Large intestine (tissue), 3 donors: ENCODE data around the gene MOCS1. TPM values are rescaled to one million over a fixed set of nuclear protein-coding genes. Genes with fewer than 3 reads are reported as not detected.

Experiments
- DNase-seq, 2 donors: peaks; one replicate each; pipeline versions ENCODE4 v3.0.0 to v3.0.0-alpha.2; 2013
- H3K27ac ChIP-seq: one replicate; pipeline ENCODE4 v1.5.1; 2013; ENCODE audit warnings: low read length
- H3K27me3 ChIP-seq: 2 replicates; pipeline ENCODE4 v1.6.1; 2013; ENCODE audit warnings: low read length; ENCODE audit not compliant: control insufficient read depth, insufficient read depth
- H3K36me3 ChIP-seq: 2 replicates; pipeline ENCODE4 v1.6.1; 2013; ENCODE audit warnings: low read length; ENCODE audit not compliant: control insufficient read depth, insufficient read depth
- H3K4me1 ChIP-seq: one replicate; pipeline ENCODE4 v1.6.1; 2013; ENCODE audit warnings: low read length; ENCODE audit not compliant: control insufficient read depth, insufficient read depth
- H3K4me3 ChIP-seq: one replicate; pipeline ENCODE4 v1.5.1; 2013; ENCODE audit warnings: low read length
- H3K9me3 ChIP-seq: one replicate; pipeline ENCODE4 v1.6.1; 2013; ENCODE audit warnings: mild to moderate bottlenecking, low read depth, low read length, moderate library complexity; ENCODE audit not compliant: control insufficient read depth
- WGBS: methylation state at CpG from one replicate; pipeline ENCODE4 v1.1.5; 2013; ENCODE audit warnings: low lambda C conversion rate; ENCODE audit not compliant: insufficient coverage; 5-methylcytosine and 5-hydroxymethylcytosine counted together
- polyA plus RNA-seq: library from polyadenylated mRNA; unstranded; fragments of 120-200 nt; gene quantifications from one replicate; pipeline ENCODE4 v1.2.1, GENCODE V29; 2013

The MOCS1 gene
- polyA plus RNA-seq, 1 donor: 14.6 TPM

DNA sequence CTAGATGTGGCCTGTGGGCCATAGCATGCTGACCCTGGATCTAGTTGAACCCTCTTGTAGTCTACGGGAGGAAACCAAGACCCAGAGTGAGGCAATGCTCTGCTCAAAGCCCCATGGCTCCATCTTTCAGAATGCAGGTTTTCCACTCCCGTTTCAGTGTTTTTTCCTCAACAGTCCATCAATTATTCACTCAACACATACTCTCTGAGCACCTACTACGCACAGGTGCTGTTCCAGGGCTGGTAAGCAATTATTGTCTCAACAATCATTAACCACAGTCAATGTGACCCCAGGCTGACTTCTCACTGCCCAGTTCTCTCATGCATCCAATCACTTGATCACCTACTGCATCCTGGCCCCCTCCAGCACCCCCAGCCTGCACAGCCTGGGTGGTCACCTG is 20.0 kb downstream of the MOCS1 start:
- DNase-seq: no peak
- H3K9me3 ChIP-seq: no peaks in the 10 kb centered on the region

DNA sequence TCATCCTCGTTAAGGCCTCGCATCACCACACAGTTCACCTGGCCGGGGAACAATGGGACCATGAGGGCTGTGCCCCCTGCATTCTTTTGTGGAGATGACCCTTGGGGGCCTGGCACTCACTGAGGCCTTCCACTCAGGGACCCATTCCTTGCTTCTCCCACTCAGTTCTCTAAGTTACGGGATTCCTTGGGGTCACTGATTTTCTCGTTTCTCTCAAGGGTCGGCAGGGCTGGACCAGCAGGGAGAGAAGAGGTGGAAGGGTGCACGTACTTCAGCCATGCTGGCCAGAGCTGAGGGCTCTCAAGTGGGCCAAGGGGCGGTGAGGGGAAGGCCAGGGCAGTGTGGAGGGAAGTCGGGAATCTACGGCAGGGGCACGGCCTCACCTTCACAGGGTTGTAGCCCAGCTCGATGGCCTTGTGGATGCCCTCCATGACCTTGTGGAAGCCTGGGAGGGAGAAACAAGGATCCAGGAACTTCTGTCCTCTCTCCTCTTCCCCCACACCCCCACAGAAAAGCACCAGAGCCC is 20.8 kb downstream of the MOCS1 start:
- no CpG with 5 or more reads among the region's 12 CpGs for WGBS
- Histone ChIP-seq H3K4me3 (no peak overlapping the region), H3K27ac (no peak overlapping the region), H3K9me3 (no peaks in the 10 kb centered on the region), H3K4me1 (no peaks in the 10 kb centered on the region), H3K36me3 (peaks cover 58% of the 10 kb centered on the region), H3K27me3 (no peaks in the 10 kb centered on the region)
- no peak for DNase-seq

More for the DNA sequence above, 20.0 kb downstream of the MOCS1 start:
- H3K4me1 ChIP-seq: no peaks in the 10 kb centered on the region
- H3K27ac ChIP-seq: no peak overlapping the region
- no CpG with 5 or more reads among the region's 3 CpGs for WGBS
- H3K36me3 ChIP-seq: peaks cover 58% of the 10 kb centered on the region
- H3K27me3 ChIP-seq: no peaks in the 10 kb centered on the region
- H3K4me3 ChIP-seq: no peak overlapping the region

GRCh38 chr6:39912446-39912845 is 21.8 kb downstream of the MOCS1 start:
- H3K36me3 ChIP-seq: peaks cover 61% of the 10 kb centered on the region

DNA sequence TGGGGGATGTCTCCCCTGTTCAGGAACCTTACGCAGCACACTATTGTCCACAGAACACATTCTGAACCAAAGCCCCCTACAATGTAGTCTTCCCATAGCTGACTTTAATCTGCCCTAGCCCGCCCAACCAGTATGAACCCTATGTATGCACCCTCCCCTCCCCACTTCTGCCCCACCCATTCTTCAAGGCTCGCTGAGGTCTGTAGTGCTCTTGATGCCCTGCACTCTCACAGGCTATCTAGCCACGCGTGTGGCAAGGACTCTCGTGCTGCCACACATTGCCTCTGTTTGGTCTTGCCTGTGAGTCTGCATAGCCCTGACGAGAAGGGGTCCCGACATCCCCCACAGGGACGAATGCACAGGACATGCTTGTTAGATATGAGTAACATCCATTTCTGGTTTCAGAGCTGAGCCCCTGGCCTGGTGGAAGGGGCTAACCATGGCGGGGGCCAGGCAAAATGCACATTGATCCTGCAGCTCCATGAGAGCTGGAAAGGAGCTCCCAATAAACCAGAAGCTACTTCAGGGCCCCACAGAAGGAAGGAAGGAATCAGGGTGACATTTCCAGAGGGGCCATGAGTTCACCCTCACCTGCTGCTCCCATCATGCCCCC is 22.6 kb downstream of the MOCS1 start:
- Histone ChIP-seq H3K36me3 (peaks cover 66% of the 10 kb centered on the region), H3K4me1 (no peaks in the 10 kb centered on the region), H3K27me3 (no peaks in the 10 kb centered on the region), H3K9me3 (no peaks in the 10 kb centered on the region), H3K4me3 (no peak overlapping the region), H3K27ac (no peak overlapping the region)
- no peak for DNase-seq
- WGBS: no CpG with 5 or more reads among the region's 10 CpGs

More at GRCh38 chr6:39912446-39912845, 21.8 kb downstream of the MOCS1 start:
- no CpG with 5 or more reads among the region's 4 CpGs for WGBS
- no peak overlapping the region for H3K27ac ChIP-seq
- no peaks in the 10 kb centered on the region for H3K4me1 ChIP-seq
- no peaks in the 10 kb centered on the region for H3K27me3 ChIP-seq
- no peaks in the 10 kb centered on the region for H3K9me3 ChIP-seq
- no peak overlapping the region for H3K4me3 ChIP-seq
- no peak for DNase-seq

- Histone ChIP-seq H3K27me3 (no peaks in the 10 kb centered on the region), H3K27ac (no peak overlapping the region), H3K4me1 (no peaks in the 10 kb centered on the region), H3K9me3 (no peaks in the 10 kb centered on the region), H3K4me3 (no peak overlapping the region), H3K36me3 (peaks cover 64% of the 10 kb centered on the region)
- no peak for DNase-seq
- WGBS: no CpG with 5 or more reads among the region's 2 CpGs
Measured at GRCh38 chr6:39910744-39911143, 23.5 kb downstream of the MOCS1 start.

DNA sequence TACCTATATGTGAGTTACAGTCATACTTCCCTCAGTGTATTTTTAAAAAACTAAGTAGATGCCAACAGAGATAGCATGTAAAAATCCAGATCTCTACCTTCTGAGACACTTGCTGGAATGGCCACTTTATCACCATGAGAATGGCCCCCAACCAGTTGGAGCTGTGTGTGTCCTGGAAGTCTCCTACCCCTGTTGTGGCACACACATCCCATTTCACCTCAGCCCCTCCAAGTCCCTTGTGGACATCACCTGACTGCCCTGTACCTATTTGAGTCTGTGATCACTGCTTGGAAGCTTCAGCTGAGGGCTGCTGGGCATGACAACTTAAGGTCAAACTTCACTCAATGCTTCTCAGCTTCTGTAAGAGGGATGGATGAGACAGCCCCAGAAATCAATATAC is 24.1 kb downstream of the MOCS1 start:
- peaks cover 62% of the 10 kb centered on the region for H3K36me3 ChIP-seq

DNA sequence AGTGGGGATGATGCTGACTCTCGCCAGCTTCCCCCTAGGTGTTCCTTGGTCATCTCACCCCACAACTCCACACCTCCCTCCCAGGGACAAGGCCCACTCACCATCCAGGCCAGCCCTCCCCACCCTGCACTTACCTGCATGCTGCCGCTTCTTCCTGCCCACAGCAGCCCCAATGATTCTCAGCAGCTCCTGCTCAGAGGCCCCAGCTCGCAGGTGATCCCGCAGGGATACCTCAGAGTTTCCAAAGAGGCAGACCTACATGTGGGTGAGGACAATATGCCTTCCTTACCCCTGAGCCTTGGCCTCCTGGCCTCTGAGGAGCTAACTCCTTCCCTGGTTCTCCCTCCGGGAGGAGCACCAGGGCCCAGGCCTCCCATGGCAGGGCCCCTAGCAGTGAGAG is 24.6 kb downstream of the MOCS1 start:
- no peaks in the 10 kb centered on the region for H3K27me3 ChIP-seq
- no peak for DNase-seq
- no CpG with 5 or more reads among the region's 5 CpGs for WGBS
- no peak overlapping the region for H3K27ac ChIP-seq
- no peaks in the 10 kb centered on the region for H3K9me3 ChIP-seq
- H3K4me1 ChIP-seq: no peaks in the 10 kb centered on the region
- H3K36me3 ChIP-seq: peaks cover 62% of the 10 kb centered on the region
- H3K4me3 ChIP-seq: no peak overlapping the region

More for the DNA sequence above, 24.1 kb downstream of the MOCS1 start:
- no peaks in the 10 kb centered on the region for H3K4me1 ChIP-seq
- H3K27me3 ChIP-seq: no peaks in the 10 kb centered on the region
- no peak overlapping the region for H3K27ac ChIP-seq
- no peaks in the 10 kb centered on the region for H3K9me3 ChIP-seq
- no peak for DNase-seq
- no peak overlapping the region for H3K4me3 ChIP-seq

GRCh38 chr6:39908838-39909583 is 25.3 kb downstream of the MOCS1 start:
- no CpG with 5 or more reads among the region's 13 CpGs for WGBS
- Histone ChIP-seq H3K36me3 (peaks cover 56% of the 10 kb centered on the region), H3K27me3 (no peaks in the 10 kb centered on the region), H3K9me3 (no peaks in the 10 kb centered on the region), H3K4me1 (no peaks in the 10 kb centered on the region), H3K27ac (no peak overlapping the region), H3K4me3 (no peak overlapping the region)
- DNase-seq: no peak

DNA sequence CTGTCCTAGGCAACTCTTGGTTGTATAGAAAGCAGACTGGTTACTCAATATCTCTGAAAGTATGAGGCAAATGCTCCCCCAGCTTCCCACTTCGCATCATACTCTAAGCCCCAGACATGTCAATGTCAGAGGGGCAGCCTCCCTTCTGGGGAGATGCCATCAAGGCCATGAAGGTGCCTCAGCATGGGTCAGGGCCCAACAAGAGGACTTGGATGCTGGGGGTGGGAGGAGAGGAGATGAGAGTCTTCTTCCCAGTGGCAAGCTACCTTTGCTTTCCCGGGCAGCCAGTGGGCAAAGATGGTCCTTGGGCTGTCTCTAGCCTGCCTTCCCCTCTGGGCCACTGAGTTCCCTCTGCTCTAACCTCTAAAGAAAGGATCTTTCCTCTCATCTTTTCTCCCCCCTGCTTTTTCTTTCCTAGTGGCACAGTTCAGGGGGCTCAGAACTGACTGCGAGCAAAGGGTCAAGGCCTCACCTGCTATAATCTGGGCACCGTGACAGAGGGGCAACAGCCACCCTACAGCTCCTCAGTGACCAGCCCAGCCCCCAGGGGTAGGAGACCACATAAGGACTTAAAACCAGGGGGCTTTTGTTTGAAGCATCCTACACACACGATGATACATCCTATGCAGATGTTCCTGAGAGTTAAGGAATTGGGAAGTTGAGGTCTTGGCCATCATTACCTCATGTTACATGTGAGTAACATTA is 26.2 kb downstream of the MOCS1 start:
- no peak overlapping the region for H3K4me3 ChIP-seq
- H3K4me1 ChIP-seq: no peaks in the 10 kb centered on the region
- H3K27ac ChIP-seq: no peak overlapping the region
- H3K9me3 ChIP-seq: no peaks in the 10 kb centered on the region
- H3K27me3 ChIP-seq: no peaks in the 10 kb centered on the region
- no CpG with 5 or more reads among the region's 5 CpGs for WGBS
- peaks cover 48% of the 10 kb centered on the region for H3K36me3 ChIP-seq
- DNase-seq: no peak

DNA sequence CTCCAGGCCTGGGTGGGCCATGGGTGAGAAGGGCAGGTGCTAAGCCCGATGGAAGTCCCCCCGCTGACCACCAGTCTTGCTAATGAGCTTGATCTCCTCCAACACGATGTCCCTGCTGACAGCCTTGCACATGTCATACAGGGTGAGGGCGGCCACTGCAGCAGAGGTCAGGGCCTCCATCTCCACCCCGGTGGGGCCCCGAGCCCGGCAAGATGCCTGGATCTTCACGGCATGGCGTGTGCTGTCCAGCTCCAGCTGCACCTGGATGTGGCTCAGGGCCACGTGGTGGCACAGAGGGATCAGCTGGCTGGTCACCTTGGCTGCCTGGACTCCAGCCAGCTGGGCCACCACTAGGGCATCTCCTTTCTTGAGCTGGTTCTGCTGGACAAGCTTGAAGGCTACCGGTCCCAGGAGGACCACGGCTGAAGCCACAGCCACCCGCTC is 27.9 kb downstream of the MOCS1 start:
- no peaks in the 10 kb centered on the region for H3K27me3 ChIP-seq
- H3K9me3 ChIP-seq: no peaks in the 10 kb centered on the region
- DNase-seq: no peak
- H3K4me1 ChIP-seq: peaks cover 10% of the 10 kb centered on the region
- no CpG with 5 or more reads among the region's 13 CpGs for WGBS
- no peak overlapping the region for H3K4me3 ChIP-seq
- peaks cover 41% of the 10 kb centered on the region for H3K36me3 ChIP-seq
- H3K27ac ChIP-seq: no peak overlapping the region
